A673 (cell line): ENCODE measurements around the gene PUM1. TPM values are rescaled to one million over a fixed set of nuclear protein-coding genes. Genes with fewer than 3 reads are reported as not detected.

Experiments
- BruUV-seq: library from RNA; stranded (reverse); fragments of 400-500 nt; replicated peaks from 2 replicates; lab custom pipeline; 2021; lab: Mats Ljungman, UMichigan
- CTCF ChIA-PET: fragments of 300-600 bp; sonication (Branson Sonifier 250); formaldehyde crosslinking; loops from one replicate; lab custom pipeline; 2022; ENCODE audit warnings: antibody characterized with exemption; lab: Charles Lee
- POLR2A ChIA-PET: fragments of 300-600 bp; sonication (Branson Sonifier 250); formaldehyde crosslinking; loops from one replicate; lab custom pipeline; 2022; ENCODE audit warnings: antibody characterized with exemption; ENCODE audit not compliant: low non-redundant PET; lab: Charles Lee
- DNase-seq: peaks from one replicate; pipeline ENCODE4 v3.0.0-alpha.2; 2015; ENCODE audit warnings: low spot score
- H3K27ac ChIP-seq: fragments of 200-600 bp; sonication (generic); 2 replicates; pipeline ENCODE4 v1.5.1; 2016; ENCODE audit warnings: mixed run types, low read depth, mild to moderate bottlenecking, mixed read lengths, antibody characterized with exemption, low read length; ENCODE audit not compliant: poor library complexity, severe bottlenecking
- H3K27me3 ChIP-seq: fragments of 200-600 bp; sonication (generic); replicated peaks from 2 replicates; pipeline ENCODE4 v1.6.1; 2017; ENCODE audit warnings: mixed run types, low read depth, mild to moderate bottlenecking, mixed read lengths, antibody characterized with exemption, low read length; ENCODE audit not compliant: insufficient read depth, poor library complexity
- H3K36me3 ChIP-seq: fragments of 200-600 bp; sonication (generic); 2 replicates; pipeline ENCODE4 v1.6.1; 2016; ENCODE audit warnings: mixed run types, mild to moderate bottlenecking, mixed read lengths, antibody characterized with exemption, low read length; ENCODE audit not compliant: insufficient read depth, poor library complexity, severe bottlenecking
- H3K4me1 ChIP-seq: fragments of 200-600 bp; sonication (generic); 2 replicates; pipeline ENCODE4 v1.6.1; 2017; ENCODE audit warnings: mixed run types, mild to moderate bottlenecking, mixed read lengths, antibody characterized with exemption, low read length; ENCODE audit not compliant: insufficient read depth, poor library complexity, severe bottlenecking
- H3K4me3 ChIP-seq: fragments of 200-600 bp; sonication (generic); 2 replicates; pipeline ENCODE4 v1.5.1; 2016; ENCODE audit warnings: low read depth, mixed run types, mild to moderate bottlenecking, mixed read lengths, low read length; ENCODE audit not compliant: poor library complexity, severe bottlenecking
- H3K9me3 ChIP-seq: fragments of 200-600 bp; sonication (generic); 2 replicates; pipeline ENCODE4 v1.6.1; 2016; ENCODE audit warnings: mixed run types, low read depth, mild to moderate bottlenecking, mixed read lengths, antibody characterized with exemption, low read length; ENCODE audit not compliant: poor library complexity, severe bottlenecking
- CTCF ChIP-seq: fragments of 300-800, 200-600 bp; sonication (generic); conservative IDR thresholded peaks from 2 replicates; pipeline ENCODE4 v1.5.1; 2017; ENCODE audit warnings: low read depth, mild to moderate bottlenecking, antibody characterized with exemption, low read length, moderate library complexity, mixed read lengths
- EZH2 ChIP-seq: fragments of 200-600 bp; sonication (generic); IDR thresholded peaks from 2 replicates; pipeline ENCODE4 v1.6.1; 2017; ENCODE audit warnings: borderline replicate concordance, low read depth, mild to moderate bottlenecking, mixed read lengths, antibody characterized with exemption, low read length; ENCODE audit not compliant: poor library complexity, severe bottlenecking
- intact Hi-C: fragments of 100-400 bp; cut with micrococcal nuclease; formaldehyde crosslinking; loops from one replicate; pipeline ENCODE4 v1.10.0; 2022; ENCODE audit not compliant: unreplicated experiment
- total RNA-seq: library from RNA; stranded (reverse); gene quantifications from 2 replicates; pipeline ENCODE4 v1.2.3, GENCODE V29; 2021

Gene PUM1
- total RNA-seq, 1 experiment from 2014 or later: 138 TPM

GRCh38 chr1:31010086-31010989 lies 55.2 kb downstream of the PUM1 start:
- peaks cover 23% of the 10 kb centered on the region for H3K4me1 ChIP-seq
- no peaks in the 10 kb centered on the region for H3K9me3 ChIP-seq
- BruUV-seq: no TSS peak
- H3K27me3 ChIP-seq: no peaks in the 10 kb centered on the region
- no peak overlapping the region for H3K4me3 ChIP-seq
- H3K36me3 ChIP-seq: peaks cover 13% of the 10 kb centered on the region
- ChIA-PET POLR2A (interaction anchor here (0.6 to 0.7 kb wide), 2 partner anchors 13 to 1840 kb away, joined by 3 to 5 read pairs; no protein-coding TSS in a partner anchor), CTCF (no interaction called here)
- no peak for DNase-seq
- intact Hi-C loops: no loop called here
- H3K27ac ChIP-seq: no peak overlapping the region
- no peak for TF ChIP-seq CTCF
- TF ChIP-seq EZH2: no peak

GRCh38 chr1:31007462-31007991 lies 58.0 kb downstream of the PUM1 start:
- Histone ChIP-seq H3K9me3 (no peaks in the 10 kb centered on the region), H3K27ac (no peak overlapping the region), H3K27me3 (no peaks in the 10 kb centered on the region), H3K4me1 (peaks cover 14% of the 10 kb centered on the region), H3K4me3 (no peak overlapping the region), H3K36me3 (peaks cover 39% of the 10 kb centered on the region)
- no peak for TF ChIP-seq CTCF
- no peak for TF ChIP-seq EZH2
- BruUV-seq: no TSS peak
- ChIA-PET POLR2A (no interaction called here), CTCF (no interaction called here)
- DNase-seq: peak; percentile 21
- intact Hi-C loops: no loop called here

GRCh38 chr1:31006747-31007146 lies 58.8 kb downstream of the PUM1 start:
- peaks cover 46% of the 10 kb centered on the region for H3K36me3 ChIP-seq
- H3K4me1 ChIP-seq: peaks cover 14% of the 10 kb centered on the region
- DNase-seq: no peak
- H3K4me3 ChIP-seq: no peak overlapping the region
- H3K9me3 ChIP-seq: no peaks in the 10 kb centered on the region
- CTCF ChIA-PET: no interaction called here
- intact Hi-C loops: no loop called here
- BruUV-seq: no TSS peak
- TF ChIP-seq EZH2 (no peak), CTCF (no peak)
- H3K27me3 ChIP-seq: no peaks in the 10 kb centered on the region
- POLR2A ChIA-PET: interaction anchor here (0.6 kb wide), 1 partner anchor 90 kb away, joined by 6 read pairs; no protein-coding TSS in a partner anchor
- H3K27ac ChIP-seq: no peak overlapping the region
